HG02938 (cell line): Measurements from ENCODE around the gene LGMN.

ENCODE experiments used
- ATAC-seq: cut with Tn5 transposase; IDR thresholded peaks from one replicate; pipeline ENCODE4 v1.9.1; 2021; ENCODE audit warnings: mild to moderate bottlenecking, moderate library complexity; ENCODE audit not compliant: unreplicated experiment

The LGMN gene

GRCh38 chr14:92729634-92730358 lies 18.6 kb downstream of the LGMN start:
- ATAC-seq = peak; percentile 79

DNA sequence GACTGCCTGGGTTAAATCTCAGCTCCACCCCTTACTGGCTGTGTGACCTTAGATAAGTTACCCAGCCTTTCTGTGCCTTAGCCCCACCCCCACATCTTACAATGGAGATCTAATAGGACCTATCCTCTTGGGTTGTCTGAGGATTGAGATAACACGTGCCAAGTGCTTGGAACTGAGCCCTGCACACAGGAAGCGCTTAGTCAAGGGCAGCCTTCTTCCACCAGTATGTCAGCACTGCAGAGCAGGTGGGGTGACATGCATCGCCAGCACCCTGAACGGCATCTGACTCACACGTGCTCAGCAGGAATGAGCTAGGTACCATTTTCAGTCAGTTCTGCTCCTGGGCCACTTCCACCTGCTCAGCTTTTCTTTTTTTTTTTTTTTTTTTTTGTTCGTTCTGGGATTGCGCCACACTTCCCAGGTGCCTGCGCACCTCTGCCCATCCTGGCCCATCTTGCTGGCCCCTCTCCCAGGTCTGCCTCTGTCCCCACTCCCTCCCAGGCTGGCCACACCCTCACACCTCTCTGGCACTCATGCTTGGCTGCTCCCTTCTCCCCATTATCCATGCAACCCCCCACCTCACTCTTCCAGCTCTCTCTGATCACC lies 19.6 kb downstream of the LGMN start:
- no peak for ATAC-seq

- no peak for ATAC-seq
These were observed 21.5 kb downstream of the LGMN start for GRCh38 chr14:92726933-92727262.

DNA sequence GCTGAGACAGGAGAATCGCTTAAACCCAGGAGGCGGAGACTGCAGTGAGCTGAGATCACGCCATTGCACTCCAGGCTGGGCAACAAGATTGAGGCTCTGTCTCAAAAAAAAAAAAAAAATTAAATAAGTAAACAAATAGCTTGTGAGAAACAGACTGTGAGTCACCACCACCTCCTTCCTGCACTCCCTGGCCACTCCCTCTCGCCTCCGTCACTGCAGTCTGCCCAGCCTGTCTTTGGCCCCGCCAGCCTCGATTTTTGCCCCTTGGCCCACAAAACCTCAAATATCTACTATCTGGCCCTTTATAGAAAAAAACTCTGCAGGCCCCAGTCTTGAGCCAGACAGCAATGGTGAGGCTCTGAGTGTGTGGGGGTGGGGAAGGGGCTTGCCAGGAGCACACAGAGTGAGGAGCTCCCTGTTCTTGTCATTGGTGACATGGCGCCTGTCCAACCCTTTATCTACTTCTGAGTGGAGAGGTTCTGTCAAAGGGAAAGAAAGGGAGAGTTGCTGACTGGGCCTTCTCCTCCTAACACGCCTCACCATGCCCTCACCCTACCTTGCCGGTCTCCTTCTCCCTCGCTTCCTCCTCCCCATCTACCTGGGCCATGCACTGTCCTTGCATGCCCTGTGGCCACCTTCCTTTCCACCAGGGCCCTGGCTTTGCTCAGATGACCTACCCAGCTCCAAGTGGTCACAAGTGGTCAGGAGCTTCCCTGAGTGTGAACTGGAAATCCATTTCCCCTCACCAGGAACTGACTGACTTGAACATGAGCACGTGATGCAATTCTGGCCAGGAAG lies 22.1 kb downstream of the LGMN start:
- no peak for ATAC-seq

- no peak for ATAC-seq
These were observed 23.7 kb downstream of the LGMN start for GRCh38 chr14:92724516-92725340.

DNA sequence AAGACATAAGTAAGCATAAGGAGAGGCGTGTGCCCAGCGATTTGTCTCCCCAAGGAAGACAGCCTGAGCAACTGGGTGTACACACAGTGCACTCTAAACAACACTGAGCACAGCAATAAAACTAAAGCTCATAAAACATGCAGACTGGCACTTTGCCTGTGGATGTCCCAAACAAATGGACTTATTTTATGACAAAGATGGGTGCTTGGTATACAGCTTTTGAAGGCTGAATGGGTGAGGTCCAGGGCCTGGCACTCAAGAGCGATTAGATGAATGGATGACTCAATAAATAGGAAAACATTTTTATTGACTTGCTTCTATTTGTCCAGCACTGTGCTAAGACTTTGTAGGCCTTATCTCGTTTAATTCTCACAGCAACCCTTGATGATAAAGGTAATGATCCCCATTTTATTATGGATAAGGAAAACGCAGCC lies 28.5 kb downstream of the LGMN start:
- no peak for ATAC-seq

GRCh38 chr14:92719421-92719820 lies 29.0 kb downstream of the LGMN start:
- ATAC-seq = no peak

GRCh38 chr14:92718664-92719063 lies 29.8 kb downstream of the LGMN start:
- no peak for ATAC-seq

DNA sequence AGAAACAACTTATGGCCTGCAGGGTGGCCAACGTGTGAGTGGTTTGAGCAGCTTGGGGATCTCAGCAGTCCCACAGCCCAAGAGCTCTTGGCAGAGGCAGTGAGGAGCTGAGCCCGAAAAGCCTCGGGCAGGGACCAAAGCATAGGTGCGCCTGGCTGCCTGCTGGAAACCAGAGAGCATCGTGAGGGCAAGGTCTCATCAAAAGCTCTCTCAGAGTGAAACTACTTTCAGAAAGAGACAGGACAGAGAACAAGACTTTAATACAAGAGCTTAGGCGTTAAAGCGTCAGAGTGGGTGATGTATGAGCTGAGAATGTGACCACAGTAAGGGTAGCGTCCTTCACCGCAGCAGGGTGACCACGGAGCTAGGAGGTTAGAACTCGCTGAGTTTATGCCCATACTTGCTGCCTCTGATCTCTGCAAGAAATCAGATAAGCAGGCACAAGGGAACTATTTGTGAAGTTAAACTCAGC lies 30.8 kb downstream of the LGMN start:
- no peak for ATAC-seq

DNA sequence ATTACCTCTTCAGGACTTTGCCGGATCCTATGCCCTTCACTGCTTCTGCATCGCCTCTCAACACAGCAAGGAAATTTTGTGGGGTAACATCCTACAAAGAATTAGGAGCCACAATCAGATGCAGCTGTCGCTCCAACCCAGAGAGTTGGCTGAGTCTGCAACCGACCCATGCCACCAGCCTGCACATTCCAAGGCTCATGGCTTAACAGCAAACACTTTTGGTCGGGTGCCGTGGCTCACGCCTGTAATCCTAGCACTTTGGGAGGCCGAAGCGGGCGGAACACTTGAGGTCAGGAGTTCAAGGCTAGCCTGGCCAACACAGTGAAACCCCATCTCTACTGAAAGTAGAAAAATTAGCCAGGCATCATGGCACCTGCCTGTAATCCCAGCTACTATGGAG lies 32.3 kb downstream of the LGMN start:
- ATAC-seq = no peak

- ATAC-seq = peak; percentile 68
These were observed 33.6 kb downstream of the LGMN start for GRCh38 chr14:92714739-92715307.

- no peak for ATAC-seq
These were observed 35.8 kb downstream of the LGMN start for GRCh38 chr14:92712654-92713051.

- no peak for ATAC-seq
These were observed 36.3 kb downstream of the LGMN start for GRCh38 chr14:92711976-92712653.

- no peak for ATAC-seq
These were observed 38.5 kb downstream of the LGMN start for GRCh38 chr14:92710001-92710341.

- ATAC-seq = no peak
These were observed 39.0 kb downstream of the LGMN start for GRCh38 chr14:92709340-92710000.

GRCh38 chr14:92706386-92706785 lies 42.0 kb downstream of the LGMN start:
- ATAC-seq = no peak

- no peak for ATAC-seq
These were observed 43.6 kb downstream of the LGMN start for GRCh38 chr14:92704821-92705220.

DNA sequence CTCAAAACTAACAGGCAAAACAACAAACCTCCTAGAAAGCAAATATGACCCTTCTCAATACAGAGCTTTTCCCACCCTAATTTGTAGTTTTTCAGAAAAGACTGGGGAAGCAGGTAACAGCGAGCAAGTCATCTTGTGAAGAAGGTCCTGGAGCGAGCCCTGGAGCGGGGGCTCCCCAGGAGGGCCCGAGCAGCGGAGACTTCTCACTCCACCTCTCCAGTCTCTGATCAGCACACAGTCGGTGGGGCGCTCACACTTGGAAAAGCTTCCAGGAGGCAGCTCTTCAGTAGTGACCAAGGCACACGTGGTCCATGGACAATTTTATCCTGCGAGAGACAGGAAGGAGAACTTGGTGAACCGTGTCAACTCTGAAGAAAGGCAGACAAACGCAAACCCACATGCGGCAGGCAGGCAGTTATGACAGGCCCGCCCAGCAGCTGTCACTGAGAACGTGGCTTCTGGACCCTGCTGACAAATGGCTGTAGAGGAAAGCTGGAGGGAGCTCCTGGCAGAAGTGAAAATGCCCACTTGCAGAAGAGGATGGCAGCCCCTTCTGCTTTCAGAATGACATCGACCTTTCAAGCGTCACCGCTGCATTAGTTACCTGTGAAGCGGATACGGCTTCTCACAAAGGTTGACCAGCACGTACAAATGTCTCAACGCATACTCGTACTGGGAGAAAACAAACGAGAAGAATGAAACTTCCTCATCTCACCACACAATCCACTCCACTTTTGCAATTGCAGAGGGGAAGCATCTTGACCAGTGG lies 44.2 kb downstream of the LGMN start:
- peak; percentile 93 for ATAC-seq

GRCh38 chr14:92703516-92703915 lies 44.9 kb downstream of the LGMN start:
- no peak for ATAC-seq
